ENCODE measurements around the gene FIBIN. TPM values are rescaled to one million over a fixed set of nuclear protein-coding genes. Genes with fewer than 3 reads are reported as not detected.

The FIBIN gene
- total RNA-seq, 2 experiments from 2014 or later = not detected

GRCh38 chr11:27018902-27019529 lies 25.1 kb downstream of the FIBIN start:
- H3K9me3 Mint-ChIP-seq = peaks cover 2% of the 10 kb centered on the region
- DNase-seq = no peak
- no peak overlapping the region for H3K4me3 Mint-ChIP-seq
- H3K27ac Mint-ChIP-seq = no peak overlapping the region
- ChIA-PET POLR2A (no interaction called here), CTCF (no interaction called here)
- H3K4me1 Mint-ChIP-seq = no peaks in the 10 kb centered on the region
- no peaks in the 10 kb centered on the region for H3K27me3 Mint-ChIP-seq
- no peaks in the 10 kb centered on the region for H3K36me3 Mint-ChIP-seq (ENCODE audit: low read depth)

DNA sequence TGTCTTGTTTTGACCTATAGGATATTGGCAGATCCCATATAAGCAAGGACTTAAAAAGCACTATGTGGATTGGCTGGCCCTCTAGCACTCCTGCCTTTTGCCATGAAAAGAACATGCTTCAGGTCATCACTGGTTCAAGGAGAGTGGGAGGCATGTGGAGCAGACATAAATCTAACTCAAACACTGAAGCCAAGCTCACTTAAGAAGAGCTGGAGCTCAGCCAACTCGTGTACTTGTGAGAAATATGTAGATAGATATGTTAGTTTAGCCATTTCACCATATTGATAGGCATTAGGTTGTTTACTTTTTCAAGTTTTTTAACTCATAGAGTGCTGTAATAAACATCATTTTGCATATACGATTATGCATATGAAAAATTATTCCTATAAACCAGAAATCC lies 26.8 kb downstream of the FIBIN start:
- ChIA-PET CTCF (no interaction called here), POLR2A (no interaction called here)
- Mint-ChIP-seq H3K27me3 (no peaks in the 10 kb centered on the region), H3K4me1 (no peaks in the 10 kb centered on the region), H3K36me3 (ENCODE audit: low read depth) (no peaks in the 10 kb centered on the region), H3K4me3 (no peak overlapping the region), H3K27ac (no peak overlapping the region), H3K9me3 (peaks cover 4% of the 10 kb centered on the region)
- DNase-seq = no peak

- no peak for DNase-seq
- no peaks in the 10 kb centered on the region for H3K36me3 Mint-ChIP-seq (ENCODE audit: low read depth)
- CTCF ChIA-PET = interaction anchor here (0.6 kb wide), 1 partner anchor 65 kb away, joined by 4 read pairs; no protein-coding TSS in a partner anchor
- POLR2A ChIA-PET = no interaction called here
- H3K27me3 Mint-ChIP-seq = no peaks in the 10 kb centered on the region
- H3K4me3 Mint-ChIP-seq = no peak overlapping the region
- H3K27ac Mint-ChIP-seq = no peak overlapping the region
- H3K4me1 Mint-ChIP-seq = no peaks in the 10 kb centered on the region
- H3K9me3 Mint-ChIP-seq = peaks cover 2% of the 10 kb centered on the region
Observed at GRCh38 chr11:27022659-27023251, 28.8 kb downstream of the FIBIN start.

DNA sequence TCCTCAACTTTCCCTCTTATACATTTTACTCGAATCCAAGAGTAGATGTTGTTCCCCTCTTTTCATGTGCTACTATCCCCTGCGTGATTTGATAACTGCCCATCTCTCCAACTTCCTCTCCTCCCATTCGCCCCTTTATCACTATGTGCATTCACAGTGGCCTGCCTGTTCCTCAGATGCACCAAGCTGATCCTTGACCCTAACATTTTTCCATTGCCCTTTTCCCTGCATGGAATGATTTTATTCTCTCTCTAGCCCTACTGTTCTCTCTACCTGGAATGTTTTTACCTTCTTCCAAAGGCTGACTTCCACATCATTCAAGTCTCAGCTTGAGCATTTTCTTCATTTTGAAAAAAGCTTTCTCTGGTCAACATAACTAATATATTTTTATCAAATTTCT lies 31.0 kb downstream of the FIBIN start:
- H3K4me3 Mint-ChIP-seq = no peak overlapping the region
- ChIA-PET POLR2A (no interaction called here), CTCF (no interaction called here)
- H3K27ac Mint-ChIP-seq = no peak overlapping the region
- H3K9me3 Mint-ChIP-seq = peaks cover 2% of the 10 kb centered on the region
- DNase-seq = no peak
- H3K4me1 Mint-ChIP-seq = no peaks in the 10 kb centered on the region
- H3K36me3 Mint-ChIP-seq (ENCODE audit: low read depth) = no peaks in the 10 kb centered on the region
- no peaks in the 10 kb centered on the region for H3K27me3 Mint-ChIP-seq

GRCh38 chr11:27025312-27025955 lies 31.5 kb downstream of the FIBIN start:
- ChIA-PET CTCF (no interaction called here), POLR2A (no interaction called here)
- Mint-ChIP-seq H3K9me3 (peaks cover 2% of the 10 kb centered on the region), H3K27me3 (no peaks in the 10 kb centered on the region), H3K27ac (no peak overlapping the region), H3K36me3 (ENCODE audit: low read depth) (no peaks in the 10 kb centered on the region), H3K4me3 (no peak overlapping the region), H3K4me1 (no peaks in the 10 kb centered on the region)
- no peak for DNase-seq

DNA sequence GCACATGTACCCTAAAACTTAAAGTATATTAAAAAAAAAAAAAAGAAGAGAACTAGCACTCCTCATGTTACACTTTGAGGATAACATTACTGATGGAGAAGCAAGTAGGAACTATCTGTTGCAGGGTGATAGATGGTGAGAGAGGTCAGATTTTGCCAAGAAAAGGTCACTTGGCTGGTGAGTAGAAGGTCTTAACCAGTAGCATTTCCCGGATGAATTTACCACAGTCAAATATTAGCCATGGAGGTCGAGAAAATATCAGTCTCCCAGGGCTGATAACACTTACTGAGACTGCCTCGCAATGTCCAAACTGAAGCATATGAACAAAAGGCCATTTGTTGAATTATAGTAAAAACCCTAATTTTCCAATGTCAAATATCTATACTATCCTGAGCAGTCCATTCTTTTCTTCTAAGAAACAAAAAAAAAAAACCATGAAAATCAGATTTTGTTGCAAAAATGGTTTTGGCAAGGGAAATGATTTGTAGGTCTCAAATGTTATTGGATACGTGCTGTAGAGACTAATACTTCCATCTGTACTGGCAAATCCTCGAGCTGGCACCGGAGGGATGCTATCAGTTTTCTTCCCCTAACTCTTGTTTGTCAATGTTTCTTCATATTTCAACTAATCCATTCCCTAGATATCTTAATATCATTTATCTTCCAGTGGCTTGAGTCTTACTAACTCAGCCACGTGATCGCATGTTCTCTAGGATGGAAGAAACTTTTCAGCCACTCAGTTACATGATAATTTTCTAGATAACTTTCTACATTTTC lies 32.2 kb downstream of the FIBIN start:
- H3K9me3 Mint-ChIP-seq = peaks cover 4% of the 10 kb centered on the region
- no peaks in the 10 kb centered on the region for H3K27me3 Mint-ChIP-seq
- no peaks in the 10 kb centered on the region for H3K36me3 Mint-ChIP-seq (ENCODE audit: low read depth)
- no peak overlapping the region for H3K4me3 Mint-ChIP-seq
- no peaks in the 10 kb centered on the region for H3K4me1 Mint-ChIP-seq
- no peak overlapping the region for H3K27ac Mint-ChIP-seq
- ChIA-PET POLR2A (no interaction called here), CTCF (no interaction called here)
- no peak for DNase-seq

GRCh38 chr11:27028561-27028965 lies 34.7 kb downstream of the FIBIN start:
- H3K27me3 Mint-ChIP-seq = no peaks in the 10 kb centered on the region
- no peaks in the 10 kb centered on the region for H3K4me1 Mint-ChIP-seq
- peaks cover 7% of the 10 kb centered on the region for H3K9me3 Mint-ChIP-seq
- DNase-seq = no peak
- H3K27ac Mint-ChIP-seq = no peak overlapping the region
- ChIA-PET CTCF (no interaction called here), POLR2A (no interaction called here)
- no peaks in the 10 kb centered on the region for H3K36me3 Mint-ChIP-seq (ENCODE audit: low read depth)
- H3K4me3 Mint-ChIP-seq = no peak overlapping the region

- H3K4me1 Mint-ChIP-seq = no peaks in the 10 kb centered on the region
- no peak overlapping the region for H3K4me3 Mint-ChIP-seq
- no peaks in the 10 kb centered on the region for H3K27me3 Mint-ChIP-seq
Observed at GRCh38 chr11:27029966-27030365, 36.1 kb downstream of the FIBIN start.

DNA sequence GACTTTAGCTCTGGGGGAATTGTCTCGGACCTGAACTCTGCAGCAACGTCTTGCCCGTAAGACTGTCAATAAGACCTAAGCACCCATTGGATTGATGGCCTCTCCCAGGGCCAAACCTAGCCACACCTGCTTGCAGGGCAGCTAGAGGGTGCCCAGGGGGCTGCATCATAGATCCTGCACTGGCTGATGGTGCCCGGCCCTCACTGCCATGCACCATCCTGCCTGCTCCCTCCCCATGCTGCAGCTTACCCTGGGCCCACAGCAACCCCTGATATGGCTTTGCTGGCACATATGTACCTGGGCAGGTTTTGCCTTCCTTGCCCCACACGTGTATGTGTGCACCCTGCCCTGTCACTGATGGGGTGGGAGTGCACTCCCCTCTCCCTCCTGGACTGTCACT lies 37.8 kb downstream of the FIBIN start:
- no peak overlapping the region for H3K27ac Mint-ChIP-seq
- H3K4me3 Mint-ChIP-seq = no peak overlapping the region
- H3K4me1 Mint-ChIP-seq = no peaks in the 10 kb centered on the region
- no peak for DNase-seq
- H3K27me3 Mint-ChIP-seq = no peaks in the 10 kb centered on the region
- H3K36me3 Mint-ChIP-seq (ENCODE audit: low read depth) = no peaks in the 10 kb centered on the region
- ChIA-PET POLR2A (no interaction called here), CTCF (no interaction called here)
- peaks cover 13% of the 10 kb centered on the region for H3K9me3 Mint-ChIP-seq

More at GRCh38 chr11:27029966-27030365, 36.1 kb downstream of the FIBIN start:
- no peak overlapping the region for H3K27ac Mint-ChIP-seq
- H3K36me3 Mint-ChIP-seq (ENCODE audit: low read depth) = no peaks in the 10 kb centered on the region
- H3K9me3 Mint-ChIP-seq = peaks cover 15% of the 10 kb centered on the region
- CTCF ChIA-PET = interaction anchor here (1.3 kb wide), 1 partner anchor 16 kb away, joined by 3 read pairs; no protein-coding TSS in a partner anchor
- POLR2A ChIA-PET = no interaction called here
- no peak for DNase-seq

- DNase-seq = no peak
- POLR2A ChIA-PET = no interaction called here
- Mint-ChIP-seq H3K36me3 (ENCODE audit: low read depth) (no peaks in the 10 kb centered on the region), H3K9me3 (peaks cover 11% of the 10 kb centered on the region), H3K27me3 (no peaks in the 10 kb centered on the region), H3K27ac (no peak overlapping the region), H3K4me3 (no peak overlapping the region), H3K4me1 (no peaks in the 10 kb centered on the region)
- CTCF ChIA-PET = no interaction called here
Observed at GRCh38 chr11:27039873-27040272, 46.0 kb downstream of the FIBIN start.

DNA sequence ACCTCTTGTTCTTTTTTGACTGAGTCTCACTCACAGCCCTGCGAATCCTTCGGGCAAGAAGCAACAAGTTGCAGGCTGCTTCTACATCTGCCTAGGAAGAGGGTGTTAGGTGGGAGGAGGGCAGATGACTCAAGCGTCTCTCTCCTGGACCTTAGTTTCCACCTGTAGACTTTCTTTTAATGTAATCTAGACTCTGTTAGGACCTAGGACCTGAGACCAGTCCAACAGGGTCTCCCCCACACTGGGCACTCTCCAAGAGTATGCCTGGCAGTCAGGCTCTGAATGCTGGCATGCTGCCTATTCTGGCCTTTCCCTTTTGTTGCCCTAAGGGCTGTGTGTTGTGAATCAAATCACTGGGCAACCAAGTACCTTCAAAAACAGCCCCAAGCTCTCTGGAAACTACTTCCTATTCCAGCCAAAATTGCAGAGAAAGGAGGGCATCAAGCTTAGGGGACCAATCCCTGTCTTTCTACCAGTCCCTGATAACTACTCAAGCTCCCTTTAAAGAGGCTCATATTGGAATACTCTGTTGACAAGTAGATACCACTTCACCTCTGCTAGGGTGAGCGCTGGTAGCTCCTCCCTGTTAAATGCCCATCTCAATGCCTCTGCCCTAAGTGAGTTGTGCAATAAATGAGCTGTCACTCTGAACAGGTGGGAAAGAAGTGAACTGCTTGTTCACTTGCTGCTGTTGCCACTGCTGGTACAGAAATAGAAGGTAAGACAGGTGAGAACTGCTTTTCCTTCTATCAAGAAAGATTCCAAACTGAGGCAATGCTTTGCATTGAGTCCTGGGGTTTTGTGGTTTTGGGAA lies 46.6 kb downstream of the FIBIN start, which contains the start of gene BBOX1:
Gene BBOX1 (plus strand): TSS at position 514 of the 814 bp plus-strand sequence. CDS start 14,616 bp downstream, outside the sequence.
- Mint-ChIP-seq H3K36me3 (ENCODE audit: low read depth) (no peaks in the 10 kb centered on the region), H3K27me3 (no peaks in the 10 kb centered on the region), H3K9me3 (peaks cover 11% of the 10 kb centered on the region), H3K4me3 (no peak within 1 kb of the TSS), H3K27ac (no peak within 1 kb of the TSS), H3K4me1 (no peaks in the 10 kb centered on the region)
- DNase-seq = no peak
- CTCF ChIA-PET = no interaction called here
- POLR2A ChIA-PET = no interaction called here

DNA sequence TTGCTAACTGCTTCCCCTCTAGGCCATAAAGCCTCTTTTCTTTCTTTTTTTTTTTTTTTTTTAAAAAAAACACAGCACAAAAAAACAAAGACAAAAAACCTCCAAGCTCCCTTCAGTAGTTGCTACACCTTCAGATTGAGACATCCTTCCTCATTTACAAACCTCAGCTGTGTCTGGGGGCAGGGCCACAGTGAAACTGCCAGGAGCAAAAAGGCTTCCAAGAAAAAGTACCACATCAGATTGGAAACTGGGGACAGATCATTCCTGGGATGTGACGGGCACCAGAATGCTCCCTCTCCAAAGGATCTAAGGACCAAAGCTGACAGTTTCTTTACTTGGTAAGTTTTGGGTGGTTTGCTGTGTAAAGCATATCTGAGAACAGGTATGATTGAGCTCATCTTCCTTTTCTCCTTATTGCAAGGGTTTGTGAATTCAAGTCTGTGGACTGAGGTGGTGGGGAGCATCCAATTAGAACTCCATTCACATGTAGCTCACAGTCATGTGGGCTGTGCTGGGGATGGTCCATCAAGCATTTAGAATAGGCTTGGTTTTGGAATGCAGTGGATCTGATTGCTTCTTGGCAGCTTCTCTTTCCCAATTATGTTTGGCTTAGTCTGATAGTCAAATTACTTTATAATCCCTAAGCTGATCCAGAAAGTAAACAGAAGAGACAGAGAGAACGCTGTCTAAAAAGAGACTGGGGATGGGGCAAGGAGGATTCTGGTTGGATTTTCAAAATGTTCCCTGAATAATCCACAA lies 47.4 kb downstream of the FIBIN start:
- Mint-ChIP-seq H3K4me3 (no peak overlapping the region), H3K9me3 (peaks cover 11% of the 10 kb centered on the region), H3K36me3 (ENCODE audit: low read depth) (no peaks in the 10 kb centered on the region), H3K4me1 (no peaks in the 10 kb centered on the region), H3K27me3 (no peaks in the 10 kb centered on the region), H3K27ac (no peak overlapping the region)
- ChIA-PET CTCF (no interaction called here), POLR2A (no interaction called here)
- no peak for DNase-seq
